OCI-LY1 (cell line): ENCODE results near the gene VN1R5.
A peak's percentile ranks its signal among the peaks of the same experiment; 100 is the strongest.
"Not testable (repeated sequence)": the region's sequence is repeated elsewhere in the genome, so short reads cannot be mapped to it uniquely, and the experiment has no call there.

Experiments
- H2AFZ ChIP-seq: fragments of 200-600 bp; sonication (generic), shearing (Covaris generic); 2 replicates; pipeline ENCODE4 v1.6.0; 2014; ENCODE audit warnings: antibody characterized with exemption, mild to moderate bottlenecking, low read length
- H3F3A ChIP-seq: fragments of 200-600 bp; sonication (generic), shearing (Covaris generic); 2 replicates; pipeline ENCODE4 v1.6.0; 2014; ENCODE audit warnings: mild to moderate bottlenecking, antibody characterized with exemption, low read length, moderate library complexity; ENCODE audit not compliant: insufficient read depth
- H3K27ac ChIP-seq: fragments of 200-600 bp; sonication (generic); 2 replicates; pipeline ENCODE4 v1.5.1; 2014; ENCODE audit warnings: low read length, mixed run types, mild to moderate bottlenecking, low read depth; ENCODE audit not compliant: poor library complexity, severe bottlenecking
- H3K27me3 ChIP-seq: fragments of 200-600 bp; sonication (generic); 2 replicates; pipeline ENCODE4 v1.6.0; 2014; ENCODE audit warnings: antibody characterized with exemption, mild to moderate bottlenecking, low read length, moderate library complexity; ENCODE audit not compliant: insufficient read depth
- H3K36me3 ChIP-seq: fragments of 200-600 bp; sonication (generic); 2 replicates; pipeline ENCODE4 v1.6.1; 2014; ENCODE audit warnings: mild to moderate bottlenecking, antibody characterized with exemption, low read length, moderate library complexity, mixed read lengths; ENCODE audit not compliant: insufficient read depth
- H3K4me1 ChIP-seq: fragments of 200-600 bp; sonication (generic); 2 replicates; pipeline ENCODE4 v1.5.1; 2014; ENCODE audit warnings: mild to moderate bottlenecking, low read length, moderate library complexity; ENCODE audit not compliant: insufficient read depth, severe bottlenecking
- H3K4me2 ChIP-seq: fragments of 200-600 bp; sonication (generic), shearing (Covaris generic); 2 replicates; pipeline ENCODE4 v1.6.1; 2014; ENCODE audit warnings: low read length
- H3K4me3 ChIP-seq: fragments of 200-600 bp; sonication (generic); 2 replicates; pipeline ENCODE4 v1.5.1; 2014; ENCODE audit warnings: low read length, low read depth, mild to moderate bottlenecking, mixed read lengths; ENCODE audit not compliant: poor library complexity, severe bottlenecking
- H3K79me2 ChIP-seq: fragments of 200-600 bp; shearing (Covaris generic); 2 replicates; pipeline ENCODE4 v1.6.1; 2016; ENCODE audit warnings: mixed run types, low read length, mixed read lengths; ENCODE audit not compliant: insufficient read depth
- H3K9ac ChIP-seq: fragments of 200-600 bp; sonication (generic), shearing (Covaris generic); 2 replicates; pipeline ENCODE4 v1.6.1; 2014; ENCODE audit warnings: mild to moderate bottlenecking, low read length, mixed read lengths
- H3K9me2 ChIP-seq: fragments of 200-600 bp; sonication (generic), shearing (Covaris generic); 2 replicates; pipeline ENCODE4 v1.6.1; 2014; ENCODE audit warnings: low read depth, mild to moderate bottlenecking, low read length, mixed read lengths
- H3K9me3 ChIP-seq: fragments of 200-600 bp; shearing (Covaris generic); 2 replicates; pipeline ENCODE4 v1.6.1; 2014; ENCODE audit warnings: low read length, mixed read lengths
- H4K20me1 ChIP-seq: fragments of 200-600 bp; sonication (generic), shearing (Covaris generic); 2 replicates; pipeline ENCODE4 v1.6.0; 2016; ENCODE audit warnings: mild to moderate bottlenecking, low read length; ENCODE audit not compliant: insufficient read depth
- CTCF ChIP-seq: fragments of 200-600 bp; sonication (generic), shearing (Covaris generic); IDR thresholded peaks from 2 replicates; pipeline ENCODE4 v1.5.1; 2017; ENCODE audit warnings: mild to moderate bottlenecking, antibody characterized with exemption, low read length, moderate library complexity, mixed read lengths
- EZH2 ChIP-seq: fragments of 200-600 bp; sonication (generic), shearing (Covaris generic); IDR thresholded peaks from 2 replicates; pipeline ENCODE4 v1.8.0; 2017; ENCODE audit warnings: borderline replicate concordance, mixed run types, mild to moderate bottlenecking, antibody characterized with exemption, low read length, moderate library complexity, mixed read lengths

The VN1R5 gene

GRCh38 chr1:247255772-247256171 lies at the start of gene VN1R5:
Gene VN1R5, plus strand, starts transcription at chr1:247256072.
- not testable (repeated sequence) for H3K4me3 ChIP-seq, H3K27ac ChIP-seq, H3K4me2 ChIP-seq, H3K9ac ChIP-seq, H3K9me3 ChIP-seq, H3F3A ChIP-seq, H3K79me2 ChIP-seq, H3K36me3 ChIP-seq, H2AFZ ChIP-seq, H4K20me1 ChIP-seq, H3K4me1 ChIP-seq, H3K9me2 ChIP-seq, H3K27me3 ChIP-seq

- H3K4me1 ChIP-seq = peaks cover 29% of the 10 kb centered on the region
- peaks cover 43% of the 10 kb centered on the region for H3K36me3 ChIP-seq
- H3K4me2 ChIP-seq = peak overlapping the region; percentile 99
- H3K79me2 ChIP-seq = peaks cover 36% of the 10 kb centered on the region
- H2AFZ ChIP-seq = no peak overlapping the region
- H3K27me3 ChIP-seq = no peaks in the 10 kb centered on the region
- peaks cover 20% of the 10 kb centered on the region for H3K9me3 ChIP-seq
- no peaks in the 10 kb centered on the region for H4K20me1 ChIP-seq
- no peaks in the 10 kb centered on the region for H3F3A ChIP-seq
- TF ChIP-seq CTCF = no peak
- TF ChIP-seq EZH2 = no peak
- peak overlapping the region; percentile 80 for H3K4me3 ChIP-seq
- H3K27ac ChIP-seq = no peak overlapping the region
- H3K9ac ChIP-seq = peak overlapping the region; percentile 73
- H3K9me2 ChIP-seq = no peaks in the 10 kb centered on the region
These were observed 46.5 kb upstream of the VN1R5 start for GRCh38 chr1:247209396-247209795.

- Histone ChIP-seq H3K9me2 (no peaks in the 10 kb centered on the region), H3K4me1 (peaks cover 29% of the 10 kb centered on the region), H3K9me3 (peaks cover 20% of the 10 kb centered on the region), H2AFZ (no peak overlapping the region), H3K27ac (peak overlapping the region; percentile 5), H3K9ac (peak overlapping the region; percentile 73), H3K36me3 (peaks cover 40% of the 10 kb centered on the region), H3K4me3 (peak overlapping the region; percentile 80), H3K4me2 (peak overlapping the region; percentile 99), H3K27me3 (no peaks in the 10 kb centered on the region), H4K20me1 (no peaks in the 10 kb centered on the region), H3F3A (no peaks in the 10 kb centered on the region), H3K79me2 (peaks cover 36% of the 10 kb centered on the region)
- no peak for TF ChIP-seq CTCF
- no peak for TF ChIP-seq EZH2
These were observed 45.9 kb upstream of the VN1R5 start for GRCh38 chr1:247210062-247210375.

- no peaks in the 10 kb centered on the region for H3K9me2 ChIP-seq
- H3K27me3 ChIP-seq = no peaks in the 10 kb centered on the region
- H2AFZ ChIP-seq = peak overlapping the region; percentile 49; the same call in 1 of the 2 replicates
- H3K4me3 ChIP-seq = peak overlapping the region; percentile 80
- peaks cover 39% of the 10 kb centered on the region for H3K36me3 ChIP-seq
- H4K20me1 ChIP-seq = no peaks in the 10 kb centered on the region
- no peaks in the 10 kb centered on the region for H3F3A ChIP-seq
- peak overlapping the region; percentile 73 for H3K9ac ChIP-seq
- H3K4me2 ChIP-seq = peak overlapping the region; percentile 99
- peaks cover 36% of the 10 kb centered on the region for H3K79me2 ChIP-seq
- H3K27ac ChIP-seq = peak overlapping the region; percentile 39
- no peak for TF ChIP-seq CTCF
- TF ChIP-seq EZH2 = no peak
- H3K9me3 ChIP-seq = peaks cover 19% of the 10 kb centered on the region
- peaks cover 29% of the 10 kb centered on the region for H3K4me1 ChIP-seq
These were observed 45.3 kb upstream of the VN1R5 start for GRCh38 chr1:247210376-247211117.
